Measurements from ENCODE around the gene TNFRSF19.
"Not testable (repeated sequence)": the region's sequence is repeated elsewhere in the genome, so short reads cannot be mapped to it uniquely, and the experiment has no call there.

TNFRSF19 gene

GRCh38 chr13:23575632-23576031 lies 5.4 kb downstream of the TNFRSF19 start:
- in situ Hi-C loops (cut with HindIII; ENCODE audit: low pct_unique_long_range_greater_than_20kb, low sequenced_read_pairs) = no loop called here
- TF ChIP-seq JUND (IDR thresholded peaks at IDR 0.05; ENCODE audit: low read depth) = no peak
- no peak for DNase-seq (ENCODE audit: low read depth in 1 of 2, low spot score in 1 of 2)

DNA sequence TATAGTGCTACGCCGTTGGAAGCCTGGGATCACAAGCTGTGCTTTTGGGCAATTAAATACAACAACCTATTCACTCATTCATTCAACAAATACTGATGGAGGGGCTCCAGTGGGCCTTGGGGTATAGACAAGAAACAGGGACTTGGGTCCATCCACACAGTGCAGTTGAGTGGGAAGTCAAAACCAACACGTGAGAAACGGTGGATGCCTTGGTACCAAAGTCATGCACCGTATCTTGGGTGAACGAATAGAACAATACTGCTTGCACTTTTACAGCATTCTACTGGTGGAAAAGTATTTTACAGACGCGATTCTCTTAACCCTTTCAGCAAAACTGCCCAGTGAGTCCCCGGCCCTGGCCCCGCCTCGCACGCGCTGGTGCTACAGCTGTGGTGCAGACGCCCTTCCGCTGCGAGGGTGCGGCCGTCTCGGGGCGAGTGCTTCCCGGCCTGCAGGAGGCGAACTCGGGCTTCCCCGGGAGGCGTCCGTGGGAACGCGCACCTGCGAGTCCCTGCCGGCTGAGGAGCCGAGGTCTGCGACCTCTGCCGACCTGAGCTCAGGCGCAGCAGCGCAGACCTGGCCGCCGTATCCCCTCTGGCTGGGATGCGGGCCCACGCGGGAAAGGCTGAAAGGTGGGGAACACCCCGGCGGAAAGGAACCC lies 8.3 kb downstream of the TNFRSF19 start:
- in situ Hi-C loops (cut with HindIII; ENCODE audit: low pct_unique_long_range_greater_than_20kb, low sequenced_read_pairs) = no loop called here
- peak in 1 of 2 experiments; percentile 57 for DNase-seq (ENCODE audit: low read depth in 1 of 2, low spot score in 1 of 2)
- TF ChIP-seq JUND (IDR thresholded peaks at IDR 0.05; ENCODE audit: low read depth) = no peak

- DNase-seq (ENCODE audit: low read depth in 1 of 2, low spot score in 1 of 2) = peak; percentile 51 to 81
- no peak for TF ChIP-seq JUND (IDR thresholded peaks at IDR 0.05; ENCODE audit: low read depth)
- in situ Hi-C loops (cut with HindIII; ENCODE audit: low pct_unique_long_range_greater_than_20kb, low sequenced_read_pairs) = no loop called here
Measured at GRCh38 chr13:23579072-23579895, 9.1 kb downstream of the TNFRSF19 start.

DNA sequence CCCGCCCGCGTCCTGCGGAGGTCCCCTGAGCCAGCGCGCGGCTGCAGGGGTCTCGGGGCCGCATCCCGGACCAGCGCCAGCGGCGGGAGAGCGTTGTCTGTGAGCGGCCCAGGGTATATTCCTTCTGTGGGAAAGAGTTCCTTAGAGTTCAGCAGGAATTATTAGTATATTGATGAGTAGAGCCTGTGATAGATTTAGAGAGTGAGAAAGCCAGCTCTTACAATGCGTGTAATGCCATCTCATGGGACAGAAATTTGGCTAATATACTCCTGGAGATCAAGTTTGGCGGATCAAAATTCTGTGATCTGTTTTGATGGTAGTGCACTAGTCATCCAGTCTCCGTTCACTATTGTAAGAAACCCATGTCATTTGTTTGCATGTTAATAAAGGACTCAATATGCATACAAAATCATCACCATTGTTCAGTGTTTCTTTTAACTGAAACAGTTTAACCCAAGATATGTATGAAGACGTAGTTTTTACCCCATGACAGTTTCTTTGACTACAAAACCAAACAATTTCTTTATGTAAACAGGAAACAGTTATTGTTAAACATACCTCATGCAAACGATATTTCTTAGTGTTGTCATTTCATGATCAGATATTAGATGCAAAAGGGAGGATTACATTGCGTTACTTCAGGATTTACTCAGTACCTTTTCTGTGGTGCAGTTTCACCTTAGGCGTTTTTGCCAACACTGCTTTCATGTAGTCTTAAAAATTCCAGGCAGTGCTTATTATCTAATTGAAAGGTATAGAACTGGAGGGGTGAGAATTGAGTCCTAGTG lies 9.9 kb downstream of the TNFRSF19 start:
- in situ Hi-C loops (cut with HindIII; ENCODE audit: low pct_unique_long_range_greater_than_20kb, low sequenced_read_pairs) = no loop called here
- no peak for DNase-seq (ENCODE audit: low read depth in 1 of 2, low spot score in 1 of 2)
- no peak for TF ChIP-seq JUND (IDR thresholded peaks at IDR 0.05; ENCODE audit: low read depth)

GRCh38 chr13:23580684-23581060 lies 10.5 kb downstream of the TNFRSF19 start:
- TF ChIP-seq JUND (IDR thresholded peaks at IDR 0.05; ENCODE audit: low read depth) = no peak
- in situ Hi-C loops (cut with HindIII; ENCODE audit: low pct_unique_long_range_greater_than_20kb, low sequenced_read_pairs) = no loop called here
- no peak for DNase-seq (ENCODE audit: low read depth in 1 of 2, low spot score in 1 of 2)

GRCh38 chr13:23583491-23583890 lies 13.3 kb downstream of the TNFRSF19 start:
- in situ Hi-C loops (cut with HindIII; ENCODE audit: low pct_unique_long_range_greater_than_20kb, low sequenced_read_pairs) = no loop called here
- no peak for DNase-seq (ENCODE audit: low read depth in 1 of 2, low spot score in 1 of 2)
- no peak for TF ChIP-seq JUND (IDR thresholded peaks at IDR 0.05; ENCODE audit: low read depth)

DNA sequence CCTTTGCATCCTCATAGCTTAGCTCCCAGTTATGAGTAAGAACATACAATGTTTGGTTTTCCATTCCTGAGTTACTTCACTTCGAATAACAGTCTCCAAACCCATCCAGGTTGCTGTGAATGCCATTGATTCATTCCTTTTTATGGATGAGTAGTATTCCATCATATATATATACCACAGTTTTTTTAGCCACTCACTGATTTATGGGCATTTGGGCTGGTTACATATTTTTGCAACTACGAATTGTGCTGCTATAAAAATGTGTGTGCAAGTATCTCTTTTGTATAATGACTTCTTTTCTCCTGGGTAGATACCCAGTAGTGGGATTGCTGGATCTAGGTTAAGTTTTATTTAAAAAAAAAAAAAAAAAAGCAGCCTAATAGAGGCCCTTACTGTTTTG lies 14.1 kb downstream of the TNFRSF19 start:
- in situ Hi-C loops (cut with HindIII; ENCODE audit: low pct_unique_long_range_greater_than_20kb, low sequenced_read_pairs) = no loop called here
- TF ChIP-seq JUND (IDR thresholded peaks at IDR 0.05; ENCODE audit: low read depth) = no peak
- no peak for DNase-seq (ENCODE audit: low read depth in 1 of 2, low spot score in 1 of 2)

DNA sequence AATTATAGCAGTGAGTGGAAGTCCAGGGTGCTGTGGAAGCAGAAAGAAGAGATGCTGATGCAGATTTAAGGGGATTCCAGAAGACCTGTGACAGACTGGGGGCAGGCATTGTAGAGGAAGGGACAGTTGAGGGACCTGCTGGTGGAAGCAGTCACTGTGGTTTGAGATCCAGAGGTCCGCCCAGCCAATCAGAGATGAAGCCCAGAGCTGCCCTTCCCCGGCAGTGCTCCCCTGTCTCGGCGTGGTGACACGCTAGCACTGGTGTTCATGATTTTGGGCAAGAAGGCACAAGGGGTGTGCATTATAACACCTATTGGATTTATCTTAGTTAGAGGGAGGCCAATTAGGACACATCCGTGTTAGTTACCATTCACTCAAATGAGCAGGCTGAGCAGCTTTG lies 16.1 kb downstream of the TNFRSF19 start:
- TF ChIP-seq JUND (IDR thresholded peaks at IDR 0.05; ENCODE audit: low read depth) = no peak
- in situ Hi-C loops (cut with HindIII; ENCODE audit: low pct_unique_long_range_greater_than_20kb, low sequenced_read_pairs) = no loop called here
- no peak for DNase-seq (ENCODE audit: low read depth in 1 of 2, low spot score in 1 of 2)

DNA sequence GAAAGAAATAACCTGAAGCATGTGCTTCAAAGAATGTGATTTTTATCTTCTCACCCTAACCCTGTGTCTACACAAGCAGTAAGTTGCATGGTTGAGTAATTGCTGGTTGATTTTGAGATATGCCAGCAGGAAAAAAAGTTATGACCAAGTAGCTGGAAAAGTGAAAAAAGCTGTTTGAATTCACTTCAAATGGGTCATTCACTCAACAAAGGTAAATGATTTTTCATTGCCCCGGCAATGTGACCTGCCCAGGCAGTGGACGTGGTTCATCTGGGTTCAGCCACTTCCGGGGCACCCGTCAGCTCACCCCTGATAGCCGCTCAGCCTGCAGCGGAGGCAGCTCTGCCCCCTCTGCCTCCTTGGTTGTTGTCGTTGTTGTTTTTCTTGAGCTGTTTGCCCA lies 18.5 kb downstream of the TNFRSF19 start:
- TF ChIP-seq JUND (IDR thresholded peaks at IDR 0.05; ENCODE audit: low read depth) = no peak
- in situ Hi-C loops (cut with HindIII; ENCODE audit: low pct_unique_long_range_greater_than_20kb, low sequenced_read_pairs) = no loop called here
- no peak for DNase-seq (ENCODE audit: low read depth in 1 of 2, low spot score in 1 of 2)

DNA sequence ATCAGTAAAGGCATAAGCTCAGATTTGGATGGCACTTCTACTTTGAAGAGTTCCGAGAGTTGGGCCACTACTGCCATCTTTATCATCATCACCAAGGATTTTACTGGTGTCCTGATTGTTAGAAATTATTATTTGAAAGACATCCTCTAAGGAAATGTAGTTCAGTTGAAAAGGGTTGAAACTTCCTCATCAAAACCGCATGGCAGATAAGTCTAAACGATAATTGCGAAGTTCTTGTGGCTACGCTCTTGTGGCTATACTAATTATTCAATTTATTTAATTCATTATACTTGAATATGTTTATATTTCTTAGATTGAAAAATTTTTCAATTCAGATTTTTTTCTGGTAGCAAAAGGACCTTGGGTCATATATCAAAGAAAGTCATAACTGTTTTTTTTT lies 22.4 kb downstream of the TNFRSF19 start:
- no peak for TF ChIP-seq JUND (IDR thresholded peaks at IDR 0.05; ENCODE audit: low read depth)
- no peak for DNase-seq (ENCODE audit: low read depth in 1 of 2, low spot score in 1 of 2)
- in situ Hi-C loops (cut with HindIII; ENCODE audit: low pct_unique_long_range_greater_than_20kb, low sequenced_read_pairs) = no loop called here

- no peak for TF ChIP-seq JUND (IDR thresholded peaks at IDR 0.05; ENCODE audit: low read depth)
- DNase-seq (ENCODE audit: low read depth in 1 of 2, low spot score in 1 of 2) = no peak
- in situ Hi-C loops (cut with HindIII; ENCODE audit: low pct_unique_long_range_greater_than_20kb, low sequenced_read_pairs) = no loop called here
Measured at GRCh38 chr13:23593148-23593547, 22.9 kb downstream of the TNFRSF19 start.

DNA sequence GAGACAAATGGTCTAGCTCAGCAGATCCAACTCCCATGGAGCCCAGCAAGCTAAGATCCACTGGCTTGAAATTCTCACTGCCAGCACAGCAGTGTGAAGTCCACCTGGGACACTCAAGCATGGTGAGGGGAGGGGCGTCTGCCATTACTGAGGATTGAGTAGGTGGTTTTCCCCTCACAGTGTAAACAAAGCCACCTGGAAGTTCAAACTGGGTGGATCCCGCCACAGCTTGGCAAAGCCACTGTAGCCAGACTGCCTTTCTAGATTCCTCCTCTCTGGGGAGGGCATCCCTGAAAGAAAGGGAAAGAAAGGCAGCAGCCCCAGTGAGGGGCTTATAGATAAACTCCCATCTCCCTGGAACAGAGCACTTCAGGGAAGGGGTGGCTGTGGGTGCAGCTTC lies 24.1 kb downstream of the TNFRSF19 start:
- in situ Hi-C loops (cut with HindIII; ENCODE audit: low pct_unique_long_range_greater_than_20kb, low sequenced_read_pairs); DNase-seq (ENCODE audit: low read depth in 1 of 2, low spot score in 1 of 2): not testable (repeated sequence)

- TF ChIP-seq JUND (IDR thresholded peaks at IDR 0.05; ENCODE audit: low read depth) = no peak
- in situ Hi-C loops (cut with HindIII; ENCODE audit: low pct_unique_long_range_greater_than_20kb, low sequenced_read_pairs) = no loop called here
- no peak for DNase-seq (ENCODE audit: low read depth in 1 of 2, low spot score in 1 of 2)
Measured at GRCh38 chr13:23598369-23598768, 28.2 kb downstream of the TNFRSF19 start.

All from T47D (cell line).